ENCODE measurements around the gene HIP1. TPM values are rescaled to one million over a fixed set of nuclear protein-coding genes. Genes with fewer than 3 reads are reported as not detected.
"Not testable (repeated sequence)": the region's sequence is repeated elsewhere in the genome, so short reads cannot be mapped to it uniquely, and the experiment has no call there.

The HIP1 gene
- total and polyA plus RNA-seq, 3 experiments from 2014 or later = 6.1 to 7.4 (median 6.7) TPM

DNA sequence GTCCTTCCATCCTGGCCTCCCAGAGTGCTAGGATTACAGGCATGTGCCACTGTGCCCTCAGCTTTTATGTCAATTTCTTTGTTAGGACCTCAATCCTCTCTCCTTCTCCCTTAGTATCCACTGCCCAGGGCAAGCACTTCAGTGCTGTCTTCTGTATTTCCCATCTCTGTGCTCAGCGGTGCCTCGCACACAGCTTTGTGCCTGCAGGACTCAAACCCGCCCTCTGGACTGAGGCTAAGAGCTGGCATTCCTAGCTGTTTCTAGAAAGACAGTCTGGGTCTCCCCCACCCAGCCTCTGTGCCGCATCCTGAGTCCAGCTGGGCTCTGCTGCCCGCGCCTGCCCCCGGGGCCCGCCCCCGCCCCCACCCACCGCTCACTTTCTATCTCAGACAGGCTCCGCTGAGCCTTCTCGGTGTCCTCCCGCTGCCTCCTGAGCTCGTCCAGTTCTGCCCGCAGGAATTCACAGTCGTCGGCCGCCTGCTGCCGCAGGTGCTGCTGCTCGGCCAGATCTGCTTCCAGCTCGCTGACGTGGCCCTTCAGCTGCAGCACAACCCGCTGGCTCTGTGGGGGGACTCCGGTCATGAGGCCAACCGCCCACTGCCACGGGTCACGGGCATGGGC, 179.3 kb downstream of the HIP1 start:
- no peak for DNase-seq
- ChIA-PET POLR2A (no interaction called here), CTCF (interaction anchor here (0.6 to 1.4 kb wide), 3 partner anchors 12 to 204 kb away, joined by 3 read pairs; no protein-coding TSS in a partner anchor)
- Histone ChIP-seq H3K27ac (ENCODE audit: low read depth, low read length) (no peak overlapping the region), H3K27me3 (ENCODE audit: insufficient read depth, low read length, poor library complexity, severe bottlenecking) (no peaks in the 10 kb centered on the region), H3K4me3 (ENCODE audit: low read length) (no peak overlapping the region), H3K9me3 (ENCODE audit: low read length) (no peaks in the 10 kb centered on the region), H3K4me1 (ENCODE audit: insufficient read depth, low read length) (no peaks in the 10 kb centered on the region), H3K36me3 (ENCODE audit: insufficient read depth, low read length) (no peaks in the 10 kb centered on the region)
- Mint-ChIP-seq H3K36me3 (peaks cover 27 to 71% (median 36%) of the 10 kb centered on the region in 3 donors), H3K9me3 (peaks cover 11 to 24% (median 19%) of the 10 kb centered on the region in 5 donors), H3K4me1 (peaks cover 0 to 1% (median 0%) of the 10 kb centered on the region in 3 donors), H3K4me3 (no peak overlapping the region), H3K27ac (no peak overlapping the region), H3K27me3 (no peaks in the 10 kb centered on the region)

- DNase-seq; H3K27ac ChIP-seq (ENCODE audit: low read depth, low read length); H3K4me3 Mint-ChIP-seq; H3K4me3 ChIP-seq (ENCODE audit: low read length); H3K27ac Mint-ChIP-seq; H3K4me1 ChIP-seq (ENCODE audit: insufficient read depth, low read length); H3K36me3 ChIP-seq (ENCODE audit: insufficient read depth, low read length); H3K27me3 Mint-ChIP-seq; H3K27me3 ChIP-seq (ENCODE audit: insufficient read depth, low read length, poor library complexity, severe bottlenecking); H3K9me3 ChIP-seq (ENCODE audit: low read length); POLR2A ChIA-PET; CTCF ChIA-PET; H3K4me1 Mint-ChIP-seq; H3K9me3 Mint-ChIP-seq: not testable (repeated sequence)
- H3K36me3 Mint-ChIP-seq = peaks cover 13 to 68% (median 15%) of the 10 kb centered on the region in 3 donors
Observed at GRCh38 chr7:75556835-75557234, 181.9 kb downstream of the HIP1 start.

- Histone ChIP-seq H3K4me1 (ENCODE audit: insufficient read depth, low read length) (no peaks in the 10 kb centered on the region), H3K27me3 (ENCODE audit: insufficient read depth, low read length, poor library complexity, severe bottlenecking) (no peaks in the 10 kb centered on the region), H3K4me3 (ENCODE audit: low read length) (no peak overlapping the region), H3K27ac (ENCODE audit: low read depth, low read length) (no peak overlapping the region), H3K9me3 (ENCODE audit: low read length) (no peaks in the 10 kb centered on the region), H3K36me3 (ENCODE audit: insufficient read depth, low read length) (no peaks in the 10 kb centered on the region)
- peaks cover 5 to 57% (median 6%) of the 10 kb centered on the region in 3 donors for H3K36me3 Mint-ChIP-seq
- no peak overlapping the region for H3K27ac Mint-ChIP-seq
- H3K27me3 Mint-ChIP-seq = no peaks in the 10 kb centered on the region
- no peaks in the 10 kb centered on the region for H3K9me3 Mint-ChIP-seq
- CTCF ChIA-PET = interaction anchor here (1.0 kb wide), 1 partner anchor 24 kb away, joined by 3 read pairs; no protein-coding TSS in a partner anchor
- no peak overlapping the region for H3K4me3 Mint-ChIP-seq
- DNase-seq = no peak
- peaks cover 0 to 1% (median 0%) of the 10 kb centered on the region in 3 donors for H3K4me1 Mint-ChIP-seq
- POLR2A ChIA-PET = no interaction called here
Observed at GRCh38 chr7:75555736-75556135, 183.0 kb downstream of the HIP1 start.

- Histone ChIP-seq H3K9me3 (ENCODE audit: low read length) (no peaks in the 10 kb centered on the region), H3K27me3 (ENCODE audit: insufficient read depth, low read length, poor library complexity, severe bottlenecking) (no peaks in the 10 kb centered on the region), H3K27ac (ENCODE audit: low read depth, low read length) (no peak overlapping the region), H3K36me3 (ENCODE audit: insufficient read depth, low read length) (no peaks in the 10 kb centered on the region), H3K4me3 (ENCODE audit: low read length) (no peak overlapping the region), H3K4me1 (ENCODE audit: insufficient read depth, low read length) (no peaks in the 10 kb centered on the region)
- H3K36me3 Mint-ChIP-seq = peaks cover 5 to 41% (median 11%) of the 10 kb centered on the region in 3 donors
- DNase-seq = no peak
- H3K27ac Mint-ChIP-seq = no peak overlapping the region
- CTCF ChIA-PET = no interaction called here
- POLR2A ChIA-PET = no interaction called here
- no peak overlapping the region for H3K4me3 Mint-ChIP-seq
- H3K27me3 Mint-ChIP-seq = peaks cover 0 to 1% of the 10 kb centered on the region in 2 donors
- H3K4me1 Mint-ChIP-seq = no peaks in the 10 kb centered on the region
- H3K9me3 Mint-ChIP-seq = no peaks in the 10 kb centered on the region
Observed at GRCh38 chr7:75546237-75547015, 192.3 kb downstream of the HIP1 start.

DNA sequence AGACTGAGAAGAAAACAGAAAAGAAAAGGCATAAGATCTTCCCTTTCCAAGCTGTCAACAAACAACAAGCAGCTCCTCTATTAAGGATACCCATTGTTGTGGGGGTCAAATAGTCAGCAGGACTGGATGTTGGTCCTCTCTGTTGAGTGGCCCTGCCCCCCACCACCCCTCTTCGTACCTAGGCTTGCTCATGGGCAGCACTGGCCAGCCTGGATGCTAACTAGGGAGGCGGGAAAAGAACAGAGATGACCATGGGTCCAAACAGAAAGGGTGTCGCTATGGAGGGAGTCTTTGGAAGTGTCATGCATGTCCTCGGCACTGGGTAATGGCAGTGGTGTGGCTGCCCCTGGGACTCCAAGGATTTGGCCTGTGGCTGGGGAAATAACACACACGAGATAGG, 201.0 kb downstream of the HIP1 start:
- Mint-ChIP-seq H3K9me3 (no peaks in the 10 kb centered on the region), H3K4me3 (no peak overlapping the region), H3K27me3 (peaks cover 0 to 1% of the 10 kb centered on the region in 2 donors), H3K36me3 (peaks cover 6 to 35% (median 13%) of the 10 kb centered on the region in 3 donors), H3K4me1 (no peaks in the 10 kb centered on the region), H3K27ac (no peak overlapping the region)
- no peak overlapping the region for H3K27ac ChIP-seq (ENCODE audit: low read depth, low read length)
- no peaks in the 10 kb centered on the region for H3K36me3 ChIP-seq (ENCODE audit: insufficient read depth, low read length)
- ChIA-PET POLR2A (no interaction called here), CTCF (no interaction called here)
- no peaks in the 10 kb centered on the region for H3K9me3 ChIP-seq (ENCODE audit: low read length)
- H3K27me3 ChIP-seq (ENCODE audit: insufficient read depth, low read length, poor library complexity, severe bottlenecking) = no peaks in the 10 kb centered on the region
- DNase-seq = no peak
- H3K4me3 ChIP-seq (ENCODE audit: low read length) = no peak overlapping the region
- no peaks in the 10 kb centered on the region for H3K4me1 ChIP-seq (ENCODE audit: insufficient read depth, low read length)

DNA sequence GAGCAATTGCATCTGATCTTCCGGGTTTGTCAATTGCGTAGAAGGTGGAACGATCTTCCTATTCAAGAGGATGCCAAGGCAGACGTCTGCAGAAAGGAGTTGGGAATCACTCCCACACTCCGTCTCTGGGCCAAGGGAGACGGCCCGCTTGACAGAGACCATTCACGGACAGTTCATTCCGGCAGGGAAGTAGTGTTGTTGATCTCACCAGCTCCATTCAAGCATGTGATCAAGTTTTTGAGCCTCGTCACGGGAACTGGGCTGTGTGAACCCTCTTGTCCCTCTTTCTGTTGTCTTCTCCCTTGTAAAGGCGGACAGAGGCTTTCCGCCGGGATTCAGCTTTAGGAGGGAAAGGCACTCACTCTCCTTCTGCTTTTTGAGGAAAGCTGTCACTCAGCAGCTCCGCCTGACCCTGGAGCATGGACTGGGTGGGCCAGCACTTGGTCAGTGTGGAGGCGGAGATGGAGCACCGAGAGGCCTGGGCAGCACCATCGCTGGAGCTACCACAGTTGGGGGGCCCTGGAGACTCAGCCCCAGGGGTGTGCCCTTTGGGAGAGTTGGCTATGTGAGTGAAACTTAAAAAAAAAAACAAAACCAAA, 201.7 kb downstream of the HIP1 start:
- no peaks in the 10 kb centered on the region for H3K27me3 ChIP-seq (ENCODE audit: insufficient read depth, low read length, poor library complexity, severe bottlenecking)
- H3K4me3 ChIP-seq (ENCODE audit: low read length) = no peak overlapping the region
- no peaks in the 10 kb centered on the region for H3K9me3 Mint-ChIP-seq
- no peak overlapping the region for H3K27ac Mint-ChIP-seq
- H3K4me3 Mint-ChIP-seq = no peak overlapping the region
- no peaks in the 10 kb centered on the region for H3K4me1 Mint-ChIP-seq
- POLR2A ChIA-PET = no interaction called here
- H3K4me1 ChIP-seq (ENCODE audit: insufficient read depth, low read length) = no peaks in the 10 kb centered on the region
- no peaks in the 10 kb centered on the region for H3K36me3 ChIP-seq (ENCODE audit: insufficient read depth, low read length)
- H3K27ac ChIP-seq (ENCODE audit: low read depth, low read length) = no peak overlapping the region
- no peaks in the 10 kb centered on the region for H3K27me3 Mint-ChIP-seq
- H3K36me3 Mint-ChIP-seq = peaks cover 6 to 34% (median 13%) of the 10 kb centered on the region in 3 donors
- H3K9me3 ChIP-seq (ENCODE audit: low read length) = no peaks in the 10 kb centered on the region
- CTCF ChIA-PET = no interaction called here
- DNase-seq = no peak

GRCh38 chr7:75536491-75536890, 202.2 kb downstream of the HIP1 start:
- ChIA-PET POLR2A (no interaction called here), CTCF (no interaction called here)
- no peaks in the 10 kb centered on the region for H3K9me3 ChIP-seq (ENCODE audit: low read length)
- no peaks in the 10 kb centered on the region for H3K4me1 ChIP-seq (ENCODE audit: insufficient read depth, low read length)
- no peak for DNase-seq
- no peaks in the 10 kb centered on the region for H3K36me3 ChIP-seq (ENCODE audit: insufficient read depth, low read length)
- no peak overlapping the region for H3K4me3 Mint-ChIP-seq
- H3K27ac Mint-ChIP-seq = no peak overlapping the region
- no peaks in the 10 kb centered on the region for H3K27me3 Mint-ChIP-seq
- no peaks in the 10 kb centered on the region for H3K27me3 ChIP-seq (ENCODE audit: insufficient read depth, low read length, poor library complexity, severe bottlenecking)
- no peaks in the 10 kb centered on the region for H3K4me1 Mint-ChIP-seq
- H3K9me3 Mint-ChIP-seq = no peaks in the 10 kb centered on the region
- H3K36me3 Mint-ChIP-seq = peaks cover 1 to 29% (median 8%) of the 10 kb centered on the region in 3 donors
- no peak overlapping the region for H3K4me3 ChIP-seq (ENCODE audit: low read length)
- no peak overlapping the region for H3K27ac ChIP-seq (ENCODE audit: low read depth, low read length)

- no peak for DNase-seq
- no peak overlapping the region for H3K27ac ChIP-seq (ENCODE audit: low read depth, low read length)
- POLR2A ChIA-PET = no interaction called here
- no peaks in the 10 kb centered on the region for H3K36me3 ChIP-seq (ENCODE audit: insufficient read depth, low read length)
- H3K9me3 ChIP-seq (ENCODE audit: low read length) = no peaks in the 10 kb centered on the region
- Mint-ChIP-seq H3K4me1 (no peaks in the 10 kb centered on the region), H3K9me3 (no peaks in the 10 kb centered on the region), H3K27me3 (no peaks in the 10 kb centered on the region), H3K27ac (no peak overlapping the region), H3K36me3 (peaks cover 0 to 25% (median 6%) of the 10 kb centered on the region in 3 donors), H3K4me3 (no peak overlapping the region)
- H3K4me1 ChIP-seq (ENCODE audit: insufficient read depth, low read length) = no peaks in the 10 kb centered on the region
- CTCF ChIA-PET = no interaction called here
- H3K4me3 ChIP-seq (ENCODE audit: low read length) = no peak overlapping the region
- no peaks in the 10 kb centered on the region for H3K27me3 ChIP-seq (ENCODE audit: insufficient read depth, low read length, poor library complexity, severe bottlenecking)
Observed at GRCh38 chr7:75534727-75535307, 203.9 kb downstream of the HIP1 start.

Measured in CD8-positive, alpha-beta memory T cell (primary cell).